Measurements from ENCODE around the gene BCKDHB.

- TF ChIP-seq, protein P1, sequence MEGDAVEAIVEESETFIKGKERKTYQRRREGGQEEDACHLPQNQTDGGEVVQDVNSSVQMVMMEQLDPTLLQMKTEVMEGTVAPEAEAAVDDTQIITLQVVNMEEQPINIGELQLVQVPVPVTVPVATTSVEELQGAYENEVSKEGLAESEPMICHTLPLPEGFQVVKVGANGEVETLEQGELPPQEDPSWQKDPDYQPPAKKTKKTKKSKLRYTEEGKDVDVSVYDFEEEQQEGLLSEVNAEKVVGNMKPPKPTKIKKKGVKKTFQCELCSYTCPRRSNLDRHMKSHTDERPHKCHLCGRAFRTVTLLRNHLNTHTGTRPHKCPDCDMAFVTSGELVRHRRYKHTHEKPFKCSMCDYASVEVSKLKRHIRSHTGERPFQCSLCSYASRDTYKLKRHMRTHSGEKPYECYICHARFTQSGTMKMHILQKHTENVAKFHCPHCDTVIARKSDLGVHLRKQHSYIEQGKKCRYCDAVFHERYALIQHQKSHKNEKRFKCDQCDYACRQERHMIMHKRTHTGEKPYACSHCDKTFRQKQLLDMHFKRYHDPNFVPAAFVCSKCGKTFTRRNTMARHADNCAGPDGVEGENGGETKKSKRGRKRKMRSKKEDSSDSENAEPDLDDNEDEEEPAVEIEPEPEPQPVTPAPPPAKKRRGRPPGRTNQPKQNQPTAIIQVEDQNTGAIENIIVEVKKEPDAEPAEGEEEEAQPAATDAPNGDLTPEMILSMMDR (IDR thresholded peaks at IDR 0.05) = no peak
- TF ChIP-seq POLR2A (IDR thresholded peaks at IDR 0.05) = no peak
Measured at GRCh38 chr6:80259118-80259517, 152.6 kb downstream of the BCKDHB start.

Data from vagina (tissue), 2 donors.